ENCODE measurements around the gene ANAPC2. TPM values are rescaled to one million over a fixed set of nuclear protein-coding genes. Genes with fewer than 3 reads are reported as not detected.

Gene ANAPC2
- total and polyA plus RNA-seq, 2 of the 4 experiments (the other 2 are of a cell fraction): 9.3 to 29.5 TPM

DNA sequence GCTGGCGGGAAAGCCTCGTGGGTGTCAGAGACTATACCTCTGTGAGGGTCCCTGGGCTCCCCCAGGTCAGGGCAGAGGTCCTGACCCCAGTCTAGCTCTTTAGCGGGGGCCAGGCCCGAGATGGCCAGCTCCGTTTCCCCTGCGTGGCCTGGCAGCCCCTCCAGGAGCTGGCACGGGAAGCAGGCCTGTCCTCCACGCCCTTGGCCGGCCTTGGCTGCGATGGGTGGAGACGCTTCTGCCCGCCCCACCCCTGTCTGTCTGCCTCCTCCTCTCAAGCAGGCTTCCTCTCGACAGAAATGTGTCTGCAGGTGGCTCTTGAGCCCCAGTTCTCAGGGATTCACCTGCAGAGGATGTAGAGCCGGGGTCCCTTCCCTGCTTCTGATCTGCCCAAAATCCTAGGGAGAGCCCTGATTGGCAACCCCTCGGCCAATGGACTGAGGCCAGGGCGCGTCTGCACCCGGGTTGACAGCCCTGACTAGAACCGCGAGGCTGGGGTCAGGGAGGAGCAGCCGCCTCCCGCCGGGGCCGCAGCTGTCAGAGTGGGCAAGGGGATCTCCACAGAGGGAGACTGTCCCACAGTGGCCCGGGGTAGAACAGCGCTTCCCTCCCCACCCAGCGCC lies 52.0 kb downstream of the ANAPC2 start:
- no peak overlapping the region for H2AK5ac ChIP-seq (ENCODE audit: low read depth, low read length)
- no peak overlapping the region for H3K27ac ChIP-seq (ENCODE audit: insufficient read depth, low read length)
- no peak overlapping the region for H3K23ac ChIP-seq (ENCODE audit: low read depth, low read length)
- no peak overlapping the region for H2BK20ac ChIP-seq (ENCODE audit: low read depth, low read length)
- peaks cover 50% of the 10 kb centered on the region for H3K27me3 ChIP-seq (ENCODE audit: control insufficient read depth, insufficient read depth, low read length)
- no peaks in the 10 kb centered on the region for H3K79me1 ChIP-seq (ENCODE audit: low read depth in 1 of 2, low read length in 2 of 2)
- WGBS, 2 experiments (ENCODE audit: extremely low coverage in 2 of 2, insufficient read length in 1 of 2): 30% methylated on average over 8 of the region's 27 CpGs; no CpG with 5 or more reads in 1 of the 2 experiments
- no peak overlapping the region for H4K5ac ChIP-seq (ENCODE audit: low read depth, low read length)
- in situ Hi-C loops (cut with MboI; ENCODE audit: low sequenced_read_pairs) (no loop called here), dilution Hi-C loops (cut with HindIII; ENCODE audit: low sequenced_read_pairs, unreplicated experiment) (no loop called here), intact Hi-C loops (cut with micrococcal nuclease) (no loop called here)
- H3K4me1 ChIP-seq (ENCODE audit: control insufficient read depth, insufficient read depth, low read length): no peaks in the 10 kb centered on the region; the same call in 1 of the 2 replicates
- no peak overlapping the region for H3K14ac ChIP-seq (replicated peaks; ENCODE audit: low read depth, low read length)
- no peak overlapping the region for H2AK9ac ChIP-seq (replicated peaks; ENCODE audit: low read depth, low read length, poor library complexity)
- H4K20me1 ChIP-seq (ENCODE audit: insufficient read depth, low read length): no peaks in the 10 kb centered on the region; the same call in 1 of the 2 replicates
- H3K9me3 ChIP-seq (ENCODE audit: control insufficient read depth, insufficient read depth, low read length): no peaks in the 10 kb centered on the region
- H3K18ac ChIP-seq (ENCODE audit: low read depth, low read length): no peak overlapping the region
- DNase-seq (no peak), ATAC-seq (ENCODE audit: low read depth) (no peak)
- ChIA-PET POLR2A (ENCODE audit: unreplicated experiment) (no interaction called here), CTCF (no interaction called here)
- H2BK120ac ChIP-seq (ENCODE audit: low read depth, low read length): no peak overlapping the region
- no peak overlapping the region for H3K4ac ChIP-seq (ENCODE audit: low read depth, low read length)
- no peak overlapping the region for H3K56ac ChIP-seq (ENCODE audit: extremely low read depth, insufficient read depth, low read length)
- no TSS peak for BruUV-seq (replicated peaks)
- H2BK15ac ChIP-seq (ENCODE audit: low read depth, low read length): no peak overlapping the region
- H2AFZ ChIP-seq (replicated peaks; ENCODE audit: low read length, poor library complexity): no peak overlapping the region
- H2BK5ac ChIP-seq (ENCODE audit: low read depth, low read length, poor library complexity, severe bottlenecking): no peak overlapping the region
- peaks cover 4% of the 10 kb centered on the region; the same call in 1 of the 2 replicates for H3K9me1 ChIP-seq (ENCODE audit: insufficient read depth, low read length)
- TF ChIP-seq, protein P1, sequence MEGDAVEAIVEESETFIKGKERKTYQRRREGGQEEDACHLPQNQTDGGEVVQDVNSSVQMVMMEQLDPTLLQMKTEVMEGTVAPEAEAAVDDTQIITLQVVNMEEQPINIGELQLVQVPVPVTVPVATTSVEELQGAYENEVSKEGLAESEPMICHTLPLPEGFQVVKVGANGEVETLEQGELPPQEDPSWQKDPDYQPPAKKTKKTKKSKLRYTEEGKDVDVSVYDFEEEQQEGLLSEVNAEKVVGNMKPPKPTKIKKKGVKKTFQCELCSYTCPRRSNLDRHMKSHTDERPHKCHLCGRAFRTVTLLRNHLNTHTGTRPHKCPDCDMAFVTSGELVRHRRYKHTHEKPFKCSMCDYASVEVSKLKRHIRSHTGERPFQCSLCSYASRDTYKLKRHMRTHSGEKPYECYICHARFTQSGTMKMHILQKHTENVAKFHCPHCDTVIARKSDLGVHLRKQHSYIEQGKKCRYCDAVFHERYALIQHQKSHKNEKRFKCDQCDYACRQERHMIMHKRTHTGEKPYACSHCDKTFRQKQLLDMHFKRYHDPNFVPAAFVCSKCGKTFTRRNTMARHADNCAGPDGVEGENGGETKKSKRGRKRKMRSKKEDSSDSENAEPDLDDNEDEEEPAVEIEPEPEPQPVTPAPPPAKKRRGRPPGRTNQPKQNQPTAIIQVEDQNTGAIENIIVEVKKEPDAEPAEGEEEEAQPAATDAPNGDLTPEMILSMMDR (conservative IDR thresholded peaks at IDR 0.05; ENCODE audit: low read depth, low read length): no peak
- no peak for TF ChIP-seq CHD1 (IDR thresholded peaks at IDR 0.05; ENCODE audit: low read depth, low read length)
- TF ChIP-seq MAZ (IDR thresholded peaks at IDR 0.05; ENCODE audit: borderline replicate concordance, low read depth, low read length): no peak
- no peak for TF ChIP-seq RFX5 (IDR thresholded peaks at IDR 0.05; ENCODE audit: low read depth, low read length)
- TF ChIP-seq BHLHE40 (IDR thresholded peaks at IDR 0.05; ENCODE audit: low read depth, low read length): no peak
- TF ChIP-seq SMC3 (IDR thresholded peaks at IDR 0.05; ENCODE audit: low read depth, low read length): no peak
- TF ChIP-seq, protein P2, sequence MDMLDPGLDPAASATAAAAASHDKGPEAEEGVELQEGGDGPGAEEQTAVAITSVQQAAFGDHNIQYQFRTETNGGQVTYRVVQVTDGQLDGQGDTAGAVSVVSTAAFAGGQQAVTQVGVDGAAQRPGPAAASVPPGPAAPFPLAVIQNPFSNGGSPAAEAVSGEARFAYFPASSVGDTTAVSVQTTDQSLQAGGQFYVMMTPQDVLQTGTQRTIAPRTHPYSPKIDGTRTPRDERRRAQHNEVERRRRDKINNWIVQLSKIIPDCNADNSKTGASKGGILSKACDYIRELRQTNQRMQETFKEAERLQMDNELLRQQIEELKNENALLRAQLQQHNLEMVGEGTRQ (IDR thresholded peaks at IDR 0.05; ENCODE audit: low read depth, low read length): no peak
- no peak for TF ChIP-seq POLR2A (IDR thresholded peaks at IDR 0.05; ENCODE audit: low read depth, low read length)
- no peak for TF ChIP-seq NFE2L2 (IDR thresholded peaks at IDR 0.05; ENCODE audit: low read depth, low read length)
- TF ChIP-seq, protein P3, sequence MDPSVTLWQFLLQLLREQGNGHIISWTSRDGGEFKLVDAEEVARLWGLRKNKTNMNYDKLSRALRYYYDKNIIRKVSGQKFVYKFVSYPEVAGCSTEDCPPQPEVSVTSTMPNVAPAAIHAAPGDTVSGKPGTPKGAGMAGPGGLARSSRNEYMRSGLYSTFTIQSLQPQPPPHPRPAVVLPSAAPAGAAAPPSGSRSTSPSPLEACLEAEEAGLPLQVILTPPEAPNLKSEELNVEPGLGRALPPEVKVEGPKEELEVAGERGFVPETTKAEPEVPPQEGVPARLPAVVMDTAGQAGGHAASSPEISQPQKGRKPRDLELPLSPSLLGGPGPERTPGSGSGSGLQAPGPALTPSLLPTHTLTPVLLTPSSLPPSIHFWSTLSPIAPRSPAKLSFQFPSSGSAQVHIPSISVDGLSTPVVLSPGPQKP (IDR thresholded peaks at IDR 0.05; ENCODE audit: borderline replicate concordance, low read depth, low read length): no peak
- TF ChIP-seq CEBPB (IDR thresholded peaks at IDR 0.05; ENCODE audit: low read depth, low read length): no peak
- no peak for TF ChIP-seq RAD21 (IDR thresholded peaks at IDR 0.05; ENCODE audit: low read length)
- no peak for TF ChIP-seq MXI1 (IDR thresholded peaks at IDR 0.05; ENCODE audit: borderline replicate concordance, low read depth, low read length)
- no peak for TF ChIP-seq FOS (IDR thresholded peaks at IDR 0.05; ENCODE audit: low read depth, low read length)
- TF ChIP-seq MAFK (IDR thresholded peaks at IDR 0.05; ENCODE audit: low read depth, low read length): no peak
- no peak for TF ChIP-seq RCOR1 (IDR thresholded peaks at IDR 0.05; ENCODE audit: insufficient replicate concordance, low read length)
- H3K9ac ChIP-seq (ENCODE audit: low read depth, low read length): no peak overlapping the region
- H3K4me2 ChIP-seq (ENCODE audit: low read depth, low read length): no peak overlapping the region
- no peak overlapping the region for H4K91ac ChIP-seq (ENCODE audit: insufficient read depth, low read depth, low read length)
- no peak overlapping the region for H3K4me3 ChIP-seq (ENCODE audit: insufficient read depth, low read depth, low read length)
- H3K36me3 ChIP-seq (ENCODE audit: control insufficient read depth, insufficient read depth, low read length): no peaks in the 10 kb centered on the region
- no peak overlapping the region for H4K8ac ChIP-seq (ENCODE audit: low read depth in 2 of 2, low read length in 2 of 2)
